Measurements from ENCODE around the gene U2AF1L4. TPM values are rescaled to one million over a fixed set of nuclear protein-coding genes. Genes with fewer than 3 reads are reported as not detected.
A peak's percentile ranks its signal among the peaks of the same experiment; 100 is the strongest.

The U2AF1L4 gene
- total RNA-seq, 1 experiment from 2014 or later, result 24.6 TPM

- Mint-ChIP-seq H3K9me3 (ENCODE audit: unreplicated experiment) (no peaks in the 10 kb centered on the region), H3K4me3 (ENCODE audit: unreplicated experiment) (no peak overlapping the region), H3K36me3 (ENCODE audit: insufficient read depth, unreplicated experiment) (peaks cover 76% of the 10 kb centered on the region), H3K27me3 (ENCODE audit: insufficient read depth, unreplicated experiment) (no peaks in the 10 kb centered on the region), H3K4me1 (ENCODE audit: low read depth, unreplicated experiment) (peaks cover 7% of the 10 kb centered on the region), H3K27ac (ENCODE audit: unreplicated experiment) (no peak overlapping the region)
- BruUV-seq (replicated peaks), result no TSS peak
- no peak for DNase-seq
- peak in 1 of 2 experiments; percentile 42 for TF ChIP-seq CTCF (IDR thresholded peaks at IDR 0.05; ENCODE audit: insufficient read depth in 1 of 2, low read depth in 1 of 2, low read length in 1 of 2, severe bottlenecking in 1 of 2, unreplicated experiment in 1 of 2)
- Histone ChIP-seq H3K4me1 (peaks cover 4% of the 10 kb centered on the region; the same call in 1 of the 2 replicates), H3K4me3 (ENCODE audit: low read depth, low read length) (no peak overlapping the region), H3K27me3 (replicated peaks; ENCODE audit: control insufficient read depth, insufficient read depth, low read length) (no peaks in the 10 kb centered on the region), H3K9me3 (no peaks in the 10 kb centered on the region), H3K36me3 (ENCODE audit: control insufficient read depth, insufficient read depth, low read length) (peaks cover 12% of the 10 kb centered on the region)
- ChIA-PET CTCF (interaction anchor here (0.9 to 1.6 kb wide), 4 partner anchors 9 to 194 kb away, joined by 3 to 7 read pairs (median 5); partner anchors contain the start of genes PSENEN and U2AF1L4), POLR2A (no interaction called here)
- intact Hi-C loops (cut with micrococcal nuclease; ENCODE audit: unreplicated experiment), result no loop called here
Observed at GRCh38 chr19:35736913-35737886, 8.0 kb downstream of the U2AF1L4 start.

- no peak for DNase-seq
- ChIA-PET POLR2A (no interaction called here), CTCF (no interaction called here)
- Mint-ChIP-seq H3K27me3 (ENCODE audit: insufficient read depth, unreplicated experiment) (no peaks in the 10 kb centered on the region), H3K36me3 (ENCODE audit: insufficient read depth, unreplicated experiment) (peaks cover 80% of the 10 kb centered on the region), H3K9me3 (ENCODE audit: unreplicated experiment) (no peaks in the 10 kb centered on the region), H3K4me3 (ENCODE audit: unreplicated experiment) (no peak overlapping the region), H3K4me1 (ENCODE audit: low read depth, unreplicated experiment) (no peaks in the 10 kb centered on the region), H3K27ac (ENCODE audit: unreplicated experiment) (no peak overlapping the region)
- no TSS peak for BruUV-seq (replicated peaks)
- peaks cover 15% of the 10 kb centered on the region for H3K36me3 ChIP-seq (ENCODE audit: control insufficient read depth, insufficient read depth, low read length)
- peaks cover 4% of the 10 kb centered on the region; the same call in 1 of the 2 replicates for H3K4me1 ChIP-seq
- intact Hi-C loops (cut with micrococcal nuclease; ENCODE audit: unreplicated experiment), result no loop called here
- H3K27me3 ChIP-seq (replicated peaks; ENCODE audit: control insufficient read depth, insufficient read depth, low read length), result no peaks in the 10 kb centered on the region
- TF ChIP-seq CTCF (IDR thresholded peaks at IDR 0.05; ENCODE audit: insufficient read depth in 1 of 2, low read depth in 1 of 2, low read length in 1 of 2, severe bottlenecking in 1 of 2, unreplicated experiment in 1 of 2), result no peak
- H3K4me3 ChIP-seq (ENCODE audit: low read depth, low read length), result no peak overlapping the region
- no peaks in the 10 kb centered on the region for H3K9me3 ChIP-seq
Observed at GRCh38 chr19:35734889-35735288, 10.3 kb downstream of the U2AF1L4 start.

- Mint-ChIP-seq H3K4me1 (ENCODE audit: low read depth, unreplicated experiment) (no peaks in the 10 kb centered on the region), H3K36me3 (ENCODE audit: insufficient read depth, unreplicated experiment) (peaks cover 81% of the 10 kb centered on the region), H3K4me3 (ENCODE audit: unreplicated experiment) (peak overlapping the region; percentile 6), H3K27me3 (ENCODE audit: insufficient read depth, unreplicated experiment) (no peaks in the 10 kb centered on the region), H3K27ac (ENCODE audit: unreplicated experiment) (no peak overlapping the region), H3K9me3 (ENCODE audit: unreplicated experiment) (no peaks in the 10 kb centered on the region)
- no peak for TF ChIP-seq CTCF (IDR thresholded peaks at IDR 0.05; ENCODE audit: insufficient read depth in 1 of 2, low read depth in 1 of 2, low read length in 1 of 2, severe bottlenecking in 1 of 2, unreplicated experiment in 1 of 2)
- intact Hi-C loops (cut with micrococcal nuclease; ENCODE audit: unreplicated experiment), result no loop called here
- H3K4me1 ChIP-seq, result no peaks in the 10 kb centered on the region
- H3K4me3 ChIP-seq (ENCODE audit: low read depth, low read length), result no peak overlapping the region
- peaks cover 15% of the 10 kb centered on the region for H3K36me3 ChIP-seq (ENCODE audit: control insufficient read depth, insufficient read depth, low read length)
- H3K9me3 ChIP-seq, result no peaks in the 10 kb centered on the region
- DNase-seq, result no peak
- CTCF ChIA-PET, result no interaction called here
- no TSS peak for BruUV-seq (replicated peaks)
- H3K27me3 ChIP-seq (replicated peaks; ENCODE audit: control insufficient read depth, insufficient read depth, low read length), result no peaks in the 10 kb centered on the region
- POLR2A ChIA-PET, result no interaction called here
Observed at GRCh38 chr19:35734273-35734672, 10.9 kb downstream of the U2AF1L4 start.

Data from Caco-2 (cell line).